GM12878 (cell line): ENCODE results near the gene SHC1. TPM values are rescaled to one million over a fixed set of nuclear protein-coding genes. Genes with fewer than 3 reads are reported as not detected.

Experiments used
- EGR1 ChIP-seq, 2 experiments: IDR thresholded peaks; 1 replicate in 1 of 2; 2 replicates in 1 of 2; pipeline ENCODE4 v1.6.1; 2011 to 2012; ENCODE audit warnings: low read depth in 2 of 2, low read length in 2 of 2, borderline replicate concordance in 1 of 2, mild to moderate bottlenecking in 1 of 2, moderate library complexity in 1 of 2
- FOS ChIP-seq: IDR thresholded peaks from 3 replicates; pipeline ENCODE4 v1.6.1; 2011; ENCODE audit warnings: borderline replicate concordance; ENCODE audit not compliant: insufficient read length; ENCODE audit errors: extremely low read depth
- FOXM1 ChIP-seq: IDR thresholded peaks from 2 replicates; pipeline ENCODE4 v1.6.1; 2012; ENCODE audit warnings: low read depth, mild to moderate bottlenecking, inconsistent platforms, low read length, moderate library complexity
- JUNB ChIP-seq: IDR thresholded peaks from 2 replicates; pipeline ENCODE4 v1.6.1; 2016; ENCODE audit warnings: antibody characterized with exemption, mild to moderate bottlenecking
- MEF2A ChIP-seq: IDR thresholded peaks from 2 replicates; pipeline ENCODE4 v1.6.1; 2011; ENCODE audit warnings: low read depth, mild to moderate bottlenecking, low read length, moderate library complexity; ENCODE audit not compliant: insufficient read depth
- NFXL1 ChIP-seq: fragments of 450-650 bp; IDR thresholded peaks from 2 replicates; pipeline ENCODE4 v1.6.1; 2017; ENCODE audit warnings: antibody characterized with exemption, mild to moderate bottlenecking, borderline replicate concordance
- POLR2A ChIP-seq: IDR thresholded peaks from 2 replicates; pipeline ENCODE4 v1.6.1; 2011; ENCODE audit warnings: low read depth, mild to moderate bottlenecking, low read length
- RB1 ChIP-seq: fragments of 450-650 bp; formaldehyde crosslinking; IDR thresholded peaks from 2 replicates; pipeline ENCODE4 v1.6.1; 2017; ENCODE audit warnings: mild to moderate bottlenecking, borderline replicate concordance
- RELA ChIP-seq: fragments of 450-650 bp; IDR thresholded peaks from 2 replicates; pipeline ENCODE4 v1.8.0; 2014; ENCODE audit warnings: borderline replicate concordance; ENCODE audit not compliant: partially characterized antibody
- SIN3A ChIP-seq: IDR thresholded peaks from 2 replicates; pipeline ENCODE4 v1.6.1; 2012; ENCODE audit warnings: low read depth, low read length, improper control_type of control experiment
- TCF7 ChIP-seq: IDR thresholded peaks from 2 replicates; pipeline ENCODE4 v1.6.1; 2014; ENCODE audit warnings: antibody characterized with exemption, borderline replicate concordance
- ZBTB33 ChIP-seq: fragments of 450-650 bp; IDR thresholded peaks from 2 replicates; pipeline ENCODE4 v1.6.1; 2017; ENCODE audit warnings: mild to moderate bottlenecking
- ZBTB4 ChIP-seq: fragments of 450-650 bp; formaldehyde crosslinking; IDR thresholded peaks from 2 replicates; pipeline ENCODE4 v1.4.0; 2022; ENCODE audit warnings: mild to moderate bottlenecking, moderate library complexity
- polyA plus RNA-seq, 11 experiments: library from polyadenylated mRNA; depleted of rRNA in 4 of 11; unstranded in 6 of 11; stranded (reverse) in 5 of 11; fragments of >200 nt; fragmentation: Nextera tagmentation in 4 of 11; fragmentation: Illumina TruSeq in 1 of 11; extraction: Ambion mirVana in 4 of 11; extraction: Trizol in 1 of 11; gene quantifications; 1 replicate in 1 of 11; 2 replicates in 10 of 11; pipeline versions ENCODE4 v1.2.1 to v1.2.3, GENCODE V29; 2011 to 2016; ENCODE audit warnings: inconsistent platforms in 2 of 11, missing spikeins in 2 of 11, low read depth in 1 of 11
- total RNA-seq, 4 experiments: library from RNA; depleted of rRNA in 3 of 4; stranded (reverse); fragments of >200 nt in 3 of 4; fragmentation: Illumina TruSeq in 1 of 4; extraction: Trizol in 1 of 4; gene quantifications; 2 replicates each; pipeline versions ENCODE4 v1.2.1 to v1.2.3, GENCODE V29; 2013 to 2021
- TF ChIP-seq, protein P1 (sequence below): IDR thresholded peaks from 2 replicates; pipeline ENCODE4 v1.6.1; 2011; ENCODE audit warnings: borderline replicate concordance, low read depth, mild to moderate bottlenecking, moderate library complexity, mixed read lengths, low read length; ENCODE audit not compliant: insufficient read depth; ENCODE audit errors: extremely low read length
- TF ChIP-seq, protein P2 (sequence below), 3 experiments: IDR thresholded peaks in 2 of 3; conservative IDR thresholded peaks in 1 of 3; 2 replicates each; pipeline ENCODE4 v1.5.1; 2011; ENCODE audit warnings: low read depth in 3 of 3, low read length in 3 of 3, mild to moderate bottlenecking in 3 of 3, control low read depth in 2 of 3, moderate library complexity in 2 of 3, inconsistent platforms in 1 of 3, mixed read lengths in 1 of 3; ENCODE audit not compliant: control insufficient read depth in 2 of 3, insufficient read depth in 1 of 3; ENCODE audit errors: extremely low read depth in 1 of 3
- TF ChIP-seq, protein P3 (sequence below): IDR thresholded peaks from 2 replicates; pipeline ENCODE4 v1.6.1; 2011; ENCODE audit warnings: borderline replicate concordance, low read depth, mild to moderate bottlenecking, moderate library complexity, low read length; ENCODE audit not compliant: insufficient read depth, poor library complexity, severe bottlenecking
- TF ChIP-seq, protein P4 (sequence below): fragments of 450-650 bp; IDR thresholded peaks from 2 replicates; pipeline ENCODE4 v1.6.1; 2014; ENCODE audit warnings: mild to moderate bottlenecking

Gene SHC1
- total and polyA plus RNA-seq, 10 of the 15 experiments (the other 5 are each of a cell fraction or from before 2014, with no cell fraction given): 2.6 to 49.3 (median 25.2) TPM

DNA sequence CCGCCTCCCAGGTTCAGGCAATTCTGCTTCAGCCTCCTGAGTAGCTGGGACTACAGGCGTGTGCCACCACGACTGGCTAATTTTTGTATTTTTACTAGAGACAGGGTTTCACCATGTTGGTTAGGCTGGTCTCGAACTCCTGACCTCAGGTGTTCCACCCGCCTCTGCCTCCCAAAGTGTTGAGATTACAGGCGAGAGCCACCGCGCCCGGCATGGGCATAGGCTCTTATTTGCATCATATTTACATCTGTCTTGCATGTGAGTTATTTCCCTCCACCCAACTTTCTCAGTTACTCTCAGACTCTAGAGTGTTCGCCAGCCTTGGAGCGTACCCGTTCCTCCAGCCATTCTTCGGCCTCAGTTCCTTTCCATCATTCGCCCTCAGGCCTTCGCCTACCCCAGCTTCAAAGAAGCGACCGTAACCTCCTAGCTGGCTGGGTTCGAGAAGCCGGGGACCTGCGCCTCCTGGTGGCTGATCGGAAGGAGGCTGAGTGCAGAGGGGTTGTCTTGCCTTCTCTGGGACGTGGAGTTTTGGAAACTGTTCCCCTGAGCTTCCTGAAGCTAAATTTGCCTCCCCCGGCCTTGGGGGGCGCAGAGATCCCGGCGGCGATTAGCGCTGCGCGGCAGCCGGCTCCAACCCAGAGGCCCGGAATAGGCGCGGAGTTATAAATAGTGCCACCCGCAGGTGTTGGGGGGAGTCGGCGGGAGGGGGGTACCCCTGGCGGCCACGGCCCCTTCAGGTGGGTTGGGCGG, 28.4 kb upstream of the SHC1 start (continued):
- no peak for TF ChIP-seq SIN3A
- TF ChIP-seq EGR1 (IDR thresholded peaks at IDR 0.05; ENCODE audit: borderline replicate concordance in 1 of 2, low read depth in 2 of 2, low read length in 2 of 2): no peak
- TF ChIP-seq TCF7: no peak
- TF ChIP-seq ZBTB4 (CRISPR knock-in tag): no peak
- TF ChIP-seq, protein P1, sequence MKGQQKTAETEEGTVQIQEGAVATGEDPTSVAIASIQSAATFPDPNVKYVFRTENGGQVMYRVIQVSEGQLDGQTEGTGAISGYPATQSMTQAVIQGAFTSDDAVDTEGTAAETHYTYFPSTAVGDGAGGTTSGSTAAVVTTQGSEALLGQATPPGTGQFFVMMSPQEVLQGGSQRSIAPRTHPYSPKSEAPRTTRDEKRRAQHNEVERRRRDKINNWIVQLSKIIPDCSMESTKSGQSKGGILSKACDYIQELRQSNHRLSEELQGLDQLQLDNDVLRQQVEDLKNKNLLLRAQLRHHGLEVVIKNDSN: no peak
- TF ChIP-seq JUNB: no peak; the same call in 1 of the 2 replicates
- TF ChIP-seq POLR2A: peak; percentile 62
- TF ChIP-seq FOXM1: no peak
- TF ChIP-seq, protein P2, sequence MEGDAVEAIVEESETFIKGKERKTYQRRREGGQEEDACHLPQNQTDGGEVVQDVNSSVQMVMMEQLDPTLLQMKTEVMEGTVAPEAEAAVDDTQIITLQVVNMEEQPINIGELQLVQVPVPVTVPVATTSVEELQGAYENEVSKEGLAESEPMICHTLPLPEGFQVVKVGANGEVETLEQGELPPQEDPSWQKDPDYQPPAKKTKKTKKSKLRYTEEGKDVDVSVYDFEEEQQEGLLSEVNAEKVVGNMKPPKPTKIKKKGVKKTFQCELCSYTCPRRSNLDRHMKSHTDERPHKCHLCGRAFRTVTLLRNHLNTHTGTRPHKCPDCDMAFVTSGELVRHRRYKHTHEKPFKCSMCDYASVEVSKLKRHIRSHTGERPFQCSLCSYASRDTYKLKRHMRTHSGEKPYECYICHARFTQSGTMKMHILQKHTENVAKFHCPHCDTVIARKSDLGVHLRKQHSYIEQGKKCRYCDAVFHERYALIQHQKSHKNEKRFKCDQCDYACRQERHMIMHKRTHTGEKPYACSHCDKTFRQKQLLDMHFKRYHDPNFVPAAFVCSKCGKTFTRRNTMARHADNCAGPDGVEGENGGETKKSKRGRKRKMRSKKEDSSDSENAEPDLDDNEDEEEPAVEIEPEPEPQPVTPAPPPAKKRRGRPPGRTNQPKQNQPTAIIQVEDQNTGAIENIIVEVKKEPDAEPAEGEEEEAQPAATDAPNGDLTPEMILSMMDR (IDR thresholded peaks at IDR 0.05 in 2 of 3, conservative IDR thresholded peaks at IDR 0.05 in 1 of 3; ENCODE audit: control insufficient read depth in 2 of 3, extremely low read depth in 1 of 3, insufficient read depth in 1 of 3, low read depth in 3 of 3, low read length in 3 of 3): peak; percentile 86 to 97 (median 95)
- TF ChIP-seq, protein P3, sequence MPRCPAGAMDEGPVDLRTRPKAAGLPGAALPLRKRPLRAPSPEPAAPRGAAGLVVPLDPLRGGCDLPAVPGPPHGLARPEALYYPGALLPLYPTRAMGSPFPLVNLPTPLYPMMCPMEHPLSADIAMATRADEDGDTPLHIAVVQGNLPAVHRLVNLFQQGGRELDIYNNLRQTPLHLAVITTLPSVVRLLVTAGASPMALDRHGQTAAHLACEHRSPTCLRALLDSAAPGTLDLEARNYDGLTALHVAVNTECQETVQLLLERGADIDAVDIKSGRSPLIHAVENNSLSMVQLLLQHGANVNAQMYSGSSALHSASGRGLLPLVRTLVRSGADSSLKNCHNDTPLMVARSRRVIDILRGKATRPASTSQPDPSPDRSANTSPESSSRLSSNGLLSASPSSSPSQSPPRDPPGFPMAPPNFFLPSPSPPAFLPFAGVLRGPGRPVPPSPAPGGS: no peak
- no peak; the same call in none of the 2 replicates for TF ChIP-seq MEF2A
- no peak for TF ChIP-seq ZBTB33
- TF ChIP-seq, protein P4, sequence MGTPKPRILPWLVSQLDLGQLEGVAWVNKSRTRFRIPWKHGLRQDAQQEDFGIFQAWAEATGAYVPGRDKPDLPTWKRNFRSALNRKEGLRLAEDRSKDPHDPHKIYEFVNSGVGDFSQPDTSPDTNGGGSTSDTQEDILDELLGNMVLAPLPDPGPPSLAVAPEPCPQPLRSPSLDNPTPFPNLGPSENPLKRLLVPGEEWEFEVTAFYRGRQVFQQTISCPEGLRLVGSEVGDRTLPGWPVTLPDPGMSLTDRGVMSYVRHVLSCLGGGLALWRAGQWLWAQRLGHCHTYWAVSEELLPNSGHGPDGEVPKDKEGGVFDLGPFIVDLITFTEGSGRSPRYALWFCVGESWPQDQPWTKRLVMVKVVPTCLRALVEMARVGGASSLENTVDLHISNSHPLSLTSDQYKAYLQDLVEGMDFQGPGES: no peak
- no peak for TF ChIP-seq RELA
- TF ChIP-seq FOS: no peak
- TF ChIP-seq NFXL1: no peak
- TF ChIP-seq RB1: peak; percentile 67; the same call in 1 of the 2 replicates
